Measurements from ENCODE around the gene ATP6AP1.
"Not testable (repeated sequence)": the region's sequence is repeated elsewhere in the genome, so short reads cannot be mapped to it uniquely, and the experiment has no call there.

Gene ATP6AP1

GRCh38 chrX:154399527-154400368, 28.7 kb upstream of the ATP6AP1 start:
- DNase-seq (ENCODE audit: low read depth in 2 of 2, low spot score in 1 of 2), result no peak

GRCh38 chrX:154400369-154400817, 28.1 kb upstream of the ATP6AP1 start:
- not testable (repeated sequence) for DNase-seq (ENCODE audit: low read depth in 2 of 2, low spot score in 1 of 2)

- no peak for DNase-seq (ENCODE audit: low read depth in 2 of 2, low spot score in 1 of 2)
Observed at GRCh38 chrX:154401045-154401799, 27.3 kb upstream of the ATP6AP1 start.

- DNase-seq (ENCODE audit: low read depth in 2 of 2, low spot score in 1 of 2), result no peak
Observed at GRCh38 chrX:154401918-154402621, 26.4 kb upstream of the ATP6AP1 start.

- DNase-seq (ENCODE audit: low read depth in 2 of 2, low spot score in 1 of 2), result no peak
Observed at GRCh38 chrX:154402622-154403127, 25.8 kb upstream of the ATP6AP1 start.

- DNase-seq (ENCODE audit: low read depth in 2 of 2, low spot score in 1 of 2), result no peak
Observed at GRCh38 chrX:154403192-154403591, 25.3 kb upstream of the ATP6AP1 start.

- no peak for DNase-seq (ENCODE audit: low read depth in 2 of 2, low spot score in 1 of 2)
Observed at GRCh38 chrX:154403858-154404257, 24.6 kb upstream of the ATP6AP1 start.

GRCh38 chrX:154404625-154405192, 23.8 kb upstream of the ATP6AP1 start:
- no peak for DNase-seq (ENCODE audit: low read depth in 2 of 2, low spot score in 1 of 2)

- DNase-seq (ENCODE audit: low read depth in 2 of 2, low spot score in 1 of 2), result no peak
Observed at GRCh38 chrX:154408659-154409221, 19.7 kb upstream of the ATP6AP1 start.

- no peak for DNase-seq (ENCODE audit: low read depth in 2 of 2, low spot score in 1 of 2)
Observed at GRCh38 chrX:154409222-154409871, 19.1 kb upstream of the ATP6AP1 start, which contains the start of gene DNASE1L1. Gene DNASE1L1, minus strand, starts transcription at chrX:154409254. Its CDS starts 3,686 bp downstream, at chrX:154405568.

GRCh38 chrX:154411981-154412340, 16.5 kb upstream of the ATP6AP1 start:
- no peak for DNase-seq (ENCODE audit: low read depth in 2 of 2, low spot score in 1 of 2)

GRCh38 chrX:154412468-154412867, 16.0 kb upstream of the ATP6AP1 start:
- DNase-seq (ENCODE audit: low read depth in 2 of 2, low spot score in 1 of 2), result no peak

- no peak for DNase-seq (ENCODE audit: low read depth in 2 of 2, low spot score in 1 of 2)
Observed at GRCh38 chrX:154413142-154413541, 15.3 kb upstream of the ATP6AP1 start.

GRCh38 chrX:154417157-154417556, 11.3 kb upstream of the ATP6AP1 start:
- no peak for DNase-seq (ENCODE audit: low read depth in 2 of 2, low spot score in 1 of 2)

- no peak for DNase-seq (ENCODE audit: low read depth in 2 of 2, low spot score in 1 of 2)
Observed at GRCh38 chrX:154419189-154419588, 9.3 kb upstream of the ATP6AP1 start.

- DNase-seq (ENCODE audit: low read depth in 2 of 2, low spot score in 1 of 2), result no peak
Observed at GRCh38 chrX:154419688-154420401, 8.6 kb upstream of the ATP6AP1 start.

- no peak for DNase-seq (ENCODE audit: low read depth in 2 of 2, low spot score in 1 of 2)
Observed at GRCh38 chrX:154420402-154420756, 8.1 kb upstream of the ATP6AP1 start.

GRCh38 chrX:154426916-154427770, 1.3 kb upstream of the ATP6AP1 start:
- DNase-seq (ENCODE audit: low read depth in 2 of 2, low spot score in 1 of 2), result no peak

- DNase-seq (ENCODE audit: low read depth in 2 of 2, low spot score in 1 of 2), result no peak
Observed at GRCh38 chrX:154429711-154430110, 1.2 kb downstream of the ATP6AP1 start.
